RWPE2 (cell line): ENCODE data around the gene PTGDS.

ENCODE experiments used
- ATAC-seq: fragments of 200-7000 bp; cut with Tn5 transposase; 3 replicates; pipeline ENCODE4 v1.9.1; 2021; ENCODE audit warnings: low read depth
- DNase-seq: peaks from one replicate; pipeline ENCODE4 v3.0.0-alpha.2; 2020; ENCODE audit warnings: low spot score
- H3K27ac ChIP-seq: fragments of 450-650 bp; 2 replicates; pipeline ENCODE4 v1.5.1; 2017; ENCODE audit warnings: mild to moderate bottlenecking; ENCODE audit not compliant: poor library complexity, severe bottlenecking
- H3K27me3 ChIP-seq: fragments of 250-450 bp; sonication (Bioruptor Pico); 2 replicates; pipeline ENCODE4 v1.5.1; 2021; ENCODE audit warnings: mild to moderate bottlenecking, moderate library complexity; ENCODE audit not compliant: insufficient read depth, poor library complexity, severe bottlenecking
- H3K36me3 ChIP-seq: fragments of 250-450 bp; sonication (Bioruptor Pico); 2 replicates; pipeline ENCODE4 v1.5.1; 2020; ENCODE audit warnings: low read depth, mild to moderate bottlenecking, moderate library complexity
- H3K4me1 ChIP-seq: fragments of 250-450 bp; sonication (Bioruptor Pico); 2 replicates; pipeline ENCODE4 v1.5.1; 2021; ENCODE audit warnings: mild to moderate bottlenecking, moderate library complexity; ENCODE audit not compliant: insufficient read depth, poor library complexity, severe bottlenecking
- H3K4me3 ChIP-seq: fragments of 250-450 bp; sonication (Bioruptor Pico); 2 replicates; pipeline ENCODE4 v1.5.1; 2021; ENCODE audit warnings: mild to moderate bottlenecking, moderate library complexity; ENCODE audit not compliant: severe bottlenecking
- H3K9me3 ChIP-seq: fragments of 250-450 bp; sonication (Bioruptor Pico); 2 replicates; pipeline ENCODE4 v1.5.1; 2021; ENCODE audit warnings: mild to moderate bottlenecking, moderate library complexity; ENCODE audit not compliant: severe bottlenecking
- TF ChIP-seq, protein P1 (sequence below): fragments of 450-650 bp; IDR thresholded peaks from one replicate; pipeline ENCODE4 v1.5.1; 2017; ENCODE audit warnings: mild to moderate bottlenecking, moderate library complexity; ENCODE audit not compliant: poor library complexity, severe bottlenecking

PTGDS gene

DNA sequence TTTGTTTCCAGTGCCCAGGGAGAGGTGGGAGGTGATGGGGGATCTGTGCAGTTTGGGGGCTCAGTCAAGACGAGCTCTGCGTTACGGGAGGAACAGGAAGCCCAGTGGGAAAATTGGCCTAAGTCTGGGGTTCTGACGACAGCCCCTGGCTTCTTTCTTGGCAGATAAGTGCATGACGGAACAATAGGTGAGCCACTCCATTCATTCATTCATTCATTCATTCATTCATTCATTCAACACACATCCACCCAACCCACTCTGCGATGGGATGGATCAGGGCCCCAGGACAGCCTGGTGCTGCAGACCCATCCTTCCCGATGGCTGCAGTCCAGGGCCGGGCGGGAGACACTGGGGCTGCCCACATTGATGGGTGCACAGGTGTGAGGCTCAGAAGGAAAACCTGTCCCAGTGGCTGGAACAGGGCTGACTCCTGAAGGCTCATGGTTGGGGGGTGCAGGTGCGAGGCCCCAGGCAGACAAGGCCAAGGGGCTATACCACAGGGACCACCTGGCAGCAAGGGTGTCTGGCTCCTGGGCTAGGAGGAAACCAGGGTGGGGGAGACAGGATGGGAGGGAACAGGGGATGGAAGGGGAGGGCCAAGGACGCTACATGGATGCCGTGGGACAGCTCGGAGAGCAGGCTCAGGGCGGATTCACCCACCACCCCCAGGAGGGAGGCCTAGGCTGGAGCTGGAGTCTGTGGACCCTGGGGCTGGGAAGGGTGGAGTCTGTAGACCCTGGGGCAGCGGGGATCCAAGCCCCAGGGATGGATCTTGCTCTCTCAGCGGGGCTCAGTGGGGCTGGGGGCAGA is 3.6 kb downstream of the PTGDS start:
- H3K27me3 ChIP-seq, result peaks cover 14% of the 10 kb centered on the region
- no peak overlapping the region for H3K4me3 ChIP-seq
- DNase-seq (no peak), ATAC-seq (no peak)
- no peaks in the 10 kb centered on the region for H3K9me3 ChIP-seq
- no peak overlapping the region for H3K27ac ChIP-seq
- no peaks in the 10 kb centered on the region for H3K36me3 ChIP-seq
- TF ChIP-seq, protein P1, sequence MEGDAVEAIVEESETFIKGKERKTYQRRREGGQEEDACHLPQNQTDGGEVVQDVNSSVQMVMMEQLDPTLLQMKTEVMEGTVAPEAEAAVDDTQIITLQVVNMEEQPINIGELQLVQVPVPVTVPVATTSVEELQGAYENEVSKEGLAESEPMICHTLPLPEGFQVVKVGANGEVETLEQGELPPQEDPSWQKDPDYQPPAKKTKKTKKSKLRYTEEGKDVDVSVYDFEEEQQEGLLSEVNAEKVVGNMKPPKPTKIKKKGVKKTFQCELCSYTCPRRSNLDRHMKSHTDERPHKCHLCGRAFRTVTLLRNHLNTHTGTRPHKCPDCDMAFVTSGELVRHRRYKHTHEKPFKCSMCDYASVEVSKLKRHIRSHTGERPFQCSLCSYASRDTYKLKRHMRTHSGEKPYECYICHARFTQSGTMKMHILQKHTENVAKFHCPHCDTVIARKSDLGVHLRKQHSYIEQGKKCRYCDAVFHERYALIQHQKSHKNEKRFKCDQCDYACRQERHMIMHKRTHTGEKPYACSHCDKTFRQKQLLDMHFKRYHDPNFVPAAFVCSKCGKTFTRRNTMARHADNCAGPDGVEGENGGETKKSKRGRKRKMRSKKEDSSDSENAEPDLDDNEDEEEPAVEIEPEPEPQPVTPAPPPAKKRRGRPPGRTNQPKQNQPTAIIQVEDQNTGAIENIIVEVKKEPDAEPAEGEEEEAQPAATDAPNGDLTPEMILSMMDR, result no peak
- no peaks in the 10 kb centered on the region for H3K4me1 ChIP-seq

DNA sequence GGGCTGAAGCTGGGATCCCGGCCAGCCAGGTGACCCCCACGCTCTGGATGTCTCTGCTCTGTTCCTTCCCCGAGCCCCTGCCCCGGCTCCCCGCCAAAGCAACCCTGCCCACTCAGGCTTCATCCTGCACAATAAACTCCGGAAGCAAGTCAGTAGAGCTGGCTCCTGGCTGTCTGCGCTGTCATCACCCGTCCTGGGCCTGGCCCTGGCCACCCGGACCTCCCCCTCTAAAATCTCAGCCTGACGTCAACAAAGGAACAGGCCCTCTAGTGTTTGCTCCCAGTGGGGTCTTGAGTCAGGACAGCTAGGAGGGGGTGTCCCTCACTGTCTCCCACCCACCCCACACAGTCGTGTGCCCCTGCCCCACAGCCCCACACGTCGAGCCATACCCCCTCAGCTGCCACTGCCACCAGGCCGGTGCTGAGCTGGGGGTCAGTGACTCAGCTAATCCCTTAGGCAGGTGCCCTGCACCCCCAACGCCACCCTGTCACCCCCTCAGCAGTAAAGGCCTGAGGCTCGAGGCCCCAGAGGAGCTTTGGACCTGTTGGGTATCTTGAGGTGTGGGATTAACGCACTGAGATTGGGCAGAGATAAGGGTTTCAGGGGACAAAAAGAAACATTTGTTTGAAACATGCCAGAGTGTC is 4.4 kb downstream of the PTGDS start:
- no peak overlapping the region for H3K4me3 ChIP-seq

DNA sequence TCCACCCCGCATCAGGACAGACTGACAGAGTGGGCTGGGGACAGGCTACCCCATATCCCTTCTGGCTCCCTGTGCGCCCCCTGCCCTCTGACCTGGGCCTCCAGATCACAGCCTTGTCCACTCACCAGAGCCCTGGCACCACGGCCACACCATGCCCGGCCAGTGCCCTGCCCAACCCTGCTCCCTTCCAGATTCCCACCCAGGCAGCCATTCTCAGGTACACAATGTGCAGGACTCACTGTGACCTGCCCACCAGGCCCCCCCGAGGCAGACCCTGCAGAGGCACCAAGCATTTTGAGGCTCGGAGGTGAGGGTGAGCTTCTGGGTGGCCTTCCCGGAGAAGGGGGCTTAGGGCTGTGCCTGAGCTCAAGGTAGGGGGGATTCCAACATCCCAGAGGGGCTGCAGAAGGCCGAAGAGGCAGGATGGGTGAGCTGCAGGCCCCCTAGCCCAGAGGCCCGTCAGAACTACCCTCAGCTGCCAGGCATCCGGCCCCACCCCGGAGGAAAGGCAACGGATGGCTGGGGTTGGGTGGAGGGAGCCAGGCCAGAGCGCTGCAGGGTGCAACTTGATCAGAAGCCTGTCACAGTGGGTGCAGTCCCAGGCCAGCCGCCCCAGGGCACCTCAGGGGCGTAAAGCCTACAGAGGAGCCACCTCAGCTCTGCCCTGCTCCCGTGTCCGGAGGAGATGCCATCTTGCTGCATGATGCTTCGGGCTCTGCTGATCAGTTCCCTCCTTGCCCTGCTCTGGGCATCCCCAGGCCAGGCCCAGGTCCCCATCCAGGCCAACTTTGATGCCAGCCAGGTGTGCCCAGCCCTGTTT is 5.1 kb downstream of the PTGDS start, which contains the start of gene LCNL1:
Gene LCNL1 (plus strand): TSS at position 762 of the 820 bp plus-strand sequence. CDS start 594 bp downstream, outside the sequence.
- peak; percentile 11; the same call in 1 of the 3 replicates for ATAC-seq
- H3K27me3 ChIP-seq, result peaks cover 14% of the 10 kb centered on the region
- no peaks in the 10 kb centered on the region for H3K4me1 ChIP-seq
- no peak within 1 kb of the TSS for H3K27ac ChIP-seq
- no peak for DNase-seq
- no peaks in the 10 kb centered on the region for H3K36me3 ChIP-seq
- H3K9me3 ChIP-seq, result no peaks in the 10 kb centered on the region
- H3K4me3 ChIP-seq, result no peak within 1 kb of the TSS
- TF ChIP-seq, protein P1, result no peak

More for the DNA sequence above, 4.4 kb downstream of the PTGDS start:
- Histone ChIP-seq H3K27me3 (peaks cover 14% of the 10 kb centered on the region), H3K27ac (no peak overlapping the region), H3K36me3 (no peaks in the 10 kb centered on the region), H3K4me1 (no peaks in the 10 kb centered on the region), H3K9me3 (no peaks in the 10 kb centered on the region)
- ATAC-seq (no peak), DNase-seq (no peak)
- TF ChIP-seq, protein P1, result no peak

DNA sequence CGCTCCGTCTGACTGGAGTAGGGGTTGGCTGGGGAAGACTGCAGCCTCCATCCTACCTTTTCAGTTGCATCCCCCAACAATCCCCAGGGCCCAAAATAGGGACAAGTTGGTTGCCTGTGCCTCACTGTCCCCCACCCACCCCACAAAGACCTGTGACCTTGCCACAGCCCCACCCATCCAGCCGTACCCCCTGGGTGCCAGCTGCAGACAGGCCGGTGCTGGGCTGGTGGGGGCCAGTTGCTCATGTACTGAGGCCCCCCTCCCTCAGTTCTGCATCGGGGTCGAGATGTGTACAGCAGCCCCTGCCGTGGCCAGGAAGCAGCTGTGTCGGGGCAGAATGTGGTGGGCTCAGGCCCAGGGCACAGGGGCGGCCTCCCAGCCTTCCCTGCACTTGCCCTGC is 5.9 kb downstream of the PTGDS start:
- H3K27me3 ChIP-seq, result peaks cover 14% of the 10 kb centered on the region
- no peak for ATAC-seq
- TF ChIP-seq, protein P1, result no peak
- DNase-seq, result no peak
- no peaks in the 10 kb centered on the region for H3K4me1 ChIP-seq
- H3K4me3 ChIP-seq, result no peak overlapping the region
- no peaks in the 10 kb centered on the region for H3K36me3 ChIP-seq
- H3K27ac ChIP-seq, result no peak overlapping the region
- no peaks in the 10 kb centered on the region for H3K9me3 ChIP-seq
